ENCODE results near the gene SLC17A5.

- TF ChIP-seq, protein P1, sequence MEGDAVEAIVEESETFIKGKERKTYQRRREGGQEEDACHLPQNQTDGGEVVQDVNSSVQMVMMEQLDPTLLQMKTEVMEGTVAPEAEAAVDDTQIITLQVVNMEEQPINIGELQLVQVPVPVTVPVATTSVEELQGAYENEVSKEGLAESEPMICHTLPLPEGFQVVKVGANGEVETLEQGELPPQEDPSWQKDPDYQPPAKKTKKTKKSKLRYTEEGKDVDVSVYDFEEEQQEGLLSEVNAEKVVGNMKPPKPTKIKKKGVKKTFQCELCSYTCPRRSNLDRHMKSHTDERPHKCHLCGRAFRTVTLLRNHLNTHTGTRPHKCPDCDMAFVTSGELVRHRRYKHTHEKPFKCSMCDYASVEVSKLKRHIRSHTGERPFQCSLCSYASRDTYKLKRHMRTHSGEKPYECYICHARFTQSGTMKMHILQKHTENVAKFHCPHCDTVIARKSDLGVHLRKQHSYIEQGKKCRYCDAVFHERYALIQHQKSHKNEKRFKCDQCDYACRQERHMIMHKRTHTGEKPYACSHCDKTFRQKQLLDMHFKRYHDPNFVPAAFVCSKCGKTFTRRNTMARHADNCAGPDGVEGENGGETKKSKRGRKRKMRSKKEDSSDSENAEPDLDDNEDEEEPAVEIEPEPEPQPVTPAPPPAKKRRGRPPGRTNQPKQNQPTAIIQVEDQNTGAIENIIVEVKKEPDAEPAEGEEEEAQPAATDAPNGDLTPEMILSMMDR (IDR thresholded peaks at IDR 0.05) = no peak
- no peak for TF ChIP-seq POLR2A (IDR thresholded peaks at IDR 0.05)
Measured at GRCh38 chr6:73702444-73702843, 48.7 kb upstream of the SLC17A5 start.

Measured in adrenal gland (tissue), 5 donors.